ENCODE data around the gene FAM193B. TPM values are rescaled to one million over a fixed set of nuclear protein-coding genes. Genes with fewer than 3 reads are reported as not detected.

FAM193B gene
- total and polyA plus RNA-seq, 2 donors (not counting 1 experiment from before 2014, with no cell fraction given), result 227 to 301 TPM

DNA sequence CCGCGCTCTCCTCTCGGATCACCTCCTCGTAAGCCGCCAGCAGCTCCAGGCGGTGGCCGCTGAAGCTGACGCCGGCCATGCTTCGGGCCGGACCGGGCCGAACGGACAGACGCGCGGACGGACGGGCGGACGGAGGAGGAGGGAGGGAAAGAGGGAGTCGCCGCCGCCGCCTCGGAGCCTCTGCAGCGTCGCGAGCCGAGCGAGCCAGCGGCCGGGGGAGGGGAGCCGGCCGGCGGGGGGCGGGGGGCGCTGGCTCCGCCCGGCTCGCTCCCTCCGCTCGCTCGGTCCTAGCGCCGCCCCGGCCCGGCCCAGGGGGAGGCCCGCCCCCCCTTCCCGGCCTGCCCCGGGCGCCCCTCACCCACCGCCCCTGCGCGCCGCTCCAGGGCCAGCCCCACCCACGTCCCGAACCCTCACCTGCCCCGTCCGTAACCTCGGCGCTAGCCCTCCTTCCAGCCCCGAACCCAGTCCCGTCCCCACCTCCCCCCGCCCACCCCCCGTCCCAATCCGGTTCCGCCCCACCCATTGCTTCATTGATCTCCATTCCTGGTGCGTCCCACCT, 80.8 kb downstream of the FAM193B start, which contains the start of gene DBN1:
Gene DBN1 (minus strand): TSS at position 192 of the 559 bp plus-strand sequence. CDS start 113 bp downstream, at position 79.
- peaks cover 0 to 24% (median 7%) of the 10 kb centered on the region in 4 experiments for H3K27me3 ChIP-seq (replicated peaks in 1 of 4; ENCODE audit: control extremely low read depth in 1 of 4, control insufficient read depth in 3 of 4, insufficient read depth in 4 of 4, low read length in 3 of 4)
- peak within 1 kb of the TSS; percentile 96 for H3K4me2 ChIP-seq (replicated peaks; ENCODE audit: low read depth, low read length, poor library complexity, severe bottlenecking)
- Mint-ChIP-seq H3K4me3 (peak within 1 kb of the TSS; percentile 81), H3K27me3 (peaks cover 13% of the 10 kb centered on the region), H3K4me1 (peaks cover 19% of the 10 kb centered on the region), H3K9me3 (ENCODE audit: insufficient read depth) (no peaks in the 10 kb centered on the region), H3K27ac (peak within 1 kb of the TSS; percentile 50)
- H3K9ac ChIP-seq (ENCODE audit: low read length), result peak within 1 kb of the TSS; percentile 57
- H3K27ac ChIP-seq (ENCODE audit: low read length in 2 of 2), result no peak within 1 kb of the TSS
- WGBS (ENCODE audit: insufficient coverage), result 2% methylated on average over 47 of the region's 69 CpGs
- H2AFZ ChIP-seq (ENCODE audit: insufficient read depth, low read depth, low read length, poor library complexity, severe bottlenecking), result peak within 1 kb of the TSS; percentile 65
- DNase-seq (no peak), ATAC-seq (ENCODE audit: low read depth) (peak; percentile 39)
- peak within 1 kb of the TSS in 3 of 5 experiments; percentile 41 to 60 (median 49) for H3K4me3 ChIP-seq (ENCODE audit: control extremely low read depth in 1 of 5, extremely low read depth in 1 of 5, insufficient read depth in 1 of 5, low read depth in 2 of 5, low read length in 4 of 5)
- H3K79me2 ChIP-seq (ENCODE audit: control insufficient read depth, insufficient read depth, low read length), result no peaks in the 10 kb centered on the region
- H4K20me1 ChIP-seq (ENCODE audit: control insufficient read depth, insufficient read depth, low read length, poor library complexity, severe bottlenecking), result peaks cover 11% of the 10 kb centered on the region
- no peaks in the 10 kb centered on the region for H3K9me3 ChIP-seq (ENCODE audit: control extremely low read depth in 1 of 3, control insufficient read depth in 2 of 3, insufficient read depth in 1 of 3, low read length in 2 of 3)
- H3K4me1 ChIP-seq (ENCODE audit: control insufficient read depth in 2 of 2, insufficient read depth in 2 of 2, low read length in 2 of 2), result peaks cover 7 to 19% of the 10 kb centered on the region in 2 donors
- no peak for TF ChIP-seq EZH2 (IDR thresholded peaks at IDR 0.05; ENCODE audit: borderline replicate concordance, insufficient read depth, low read depth, low read length, poor library complexity, severe bottlenecking)
- TF ChIP-seq, protein P1, sequence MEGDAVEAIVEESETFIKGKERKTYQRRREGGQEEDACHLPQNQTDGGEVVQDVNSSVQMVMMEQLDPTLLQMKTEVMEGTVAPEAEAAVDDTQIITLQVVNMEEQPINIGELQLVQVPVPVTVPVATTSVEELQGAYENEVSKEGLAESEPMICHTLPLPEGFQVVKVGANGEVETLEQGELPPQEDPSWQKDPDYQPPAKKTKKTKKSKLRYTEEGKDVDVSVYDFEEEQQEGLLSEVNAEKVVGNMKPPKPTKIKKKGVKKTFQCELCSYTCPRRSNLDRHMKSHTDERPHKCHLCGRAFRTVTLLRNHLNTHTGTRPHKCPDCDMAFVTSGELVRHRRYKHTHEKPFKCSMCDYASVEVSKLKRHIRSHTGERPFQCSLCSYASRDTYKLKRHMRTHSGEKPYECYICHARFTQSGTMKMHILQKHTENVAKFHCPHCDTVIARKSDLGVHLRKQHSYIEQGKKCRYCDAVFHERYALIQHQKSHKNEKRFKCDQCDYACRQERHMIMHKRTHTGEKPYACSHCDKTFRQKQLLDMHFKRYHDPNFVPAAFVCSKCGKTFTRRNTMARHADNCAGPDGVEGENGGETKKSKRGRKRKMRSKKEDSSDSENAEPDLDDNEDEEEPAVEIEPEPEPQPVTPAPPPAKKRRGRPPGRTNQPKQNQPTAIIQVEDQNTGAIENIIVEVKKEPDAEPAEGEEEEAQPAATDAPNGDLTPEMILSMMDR (IDR thresholded peaks at IDR 0.05), result no peak
- POLR2A ChIA-PET, result interaction anchor here (0.5 to 0.6 kb wide), 2 partner anchors 11 to 20 kb away, joined by 5 to 7 read pairs; no protein-coding TSS in a partner anchor
- CTCF ChIA-PET, result interaction anchor here (1.7 to 2.4 kb wide), 4 partner anchors 16 to 83 kb away, joined by 4 to 10 read pairs (median 8); no protein-coding TSS in a partner anchor
- no peaks in the 10 kb centered on the region for H3K36me3 ChIP-seq (replicated peaks in 1 of 2; ENCODE audit: control extremely low read depth in 1 of 2, control insufficient read depth in 1 of 2, extremely low read depth in 1 of 2, insufficient read depth in 2 of 2, low read length in 1 of 2)
- intact Hi-C loops (cut with micrococcal nuclease), result no loop called here
